Stimulated activated CD8-positive, alpha-beta memory T cell treated with anti-CD3 and anti-CD28 coated beads, Interleukin-12 subunit alpha, Interleukin-12 subunit beta, amount 100 ng/mL, for 1 hour (primary cell): ENCODE measurements around the gene AP2B1.
A peak's percentile ranks its signal among the peaks of the same experiment; 100 is the strongest.

Experiments
- DNase-seq: peaks from one replicate; pipeline ENCODE4 v3.0.0-alpha.2; 2020; ENCODE audit warnings: low read depth

Gene AP2B1

DNA sequence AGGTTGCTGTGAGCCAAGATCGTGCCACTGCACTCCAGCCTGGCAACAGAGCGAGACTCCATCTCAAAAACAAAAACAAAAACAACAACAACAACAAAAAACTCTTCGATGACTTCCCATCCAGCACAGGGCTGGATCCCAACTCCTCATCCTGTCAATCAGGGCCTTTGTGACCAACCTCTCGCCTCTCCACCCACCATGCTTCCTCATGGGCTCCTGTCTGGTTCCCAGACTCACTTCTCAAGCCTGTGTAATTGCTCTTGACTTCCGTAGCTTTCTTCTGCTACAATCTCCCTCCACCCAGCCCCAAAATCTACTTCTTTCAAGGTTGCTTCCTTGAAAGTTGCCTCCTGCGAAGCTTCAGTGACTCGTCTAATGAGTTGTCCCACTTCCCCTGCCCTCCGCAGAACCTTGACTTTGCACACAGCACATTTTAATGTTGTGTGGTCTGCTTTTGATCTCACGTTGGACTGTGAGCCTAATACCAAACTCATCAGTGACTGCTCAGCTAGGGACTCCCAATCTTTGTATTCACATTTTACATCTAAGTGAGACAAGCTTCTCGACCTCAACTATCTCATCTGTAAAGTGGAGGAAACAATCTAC lies 143.4 kb downstream of the AP2B1 start:
- no peak for DNase-seq

DNA sequence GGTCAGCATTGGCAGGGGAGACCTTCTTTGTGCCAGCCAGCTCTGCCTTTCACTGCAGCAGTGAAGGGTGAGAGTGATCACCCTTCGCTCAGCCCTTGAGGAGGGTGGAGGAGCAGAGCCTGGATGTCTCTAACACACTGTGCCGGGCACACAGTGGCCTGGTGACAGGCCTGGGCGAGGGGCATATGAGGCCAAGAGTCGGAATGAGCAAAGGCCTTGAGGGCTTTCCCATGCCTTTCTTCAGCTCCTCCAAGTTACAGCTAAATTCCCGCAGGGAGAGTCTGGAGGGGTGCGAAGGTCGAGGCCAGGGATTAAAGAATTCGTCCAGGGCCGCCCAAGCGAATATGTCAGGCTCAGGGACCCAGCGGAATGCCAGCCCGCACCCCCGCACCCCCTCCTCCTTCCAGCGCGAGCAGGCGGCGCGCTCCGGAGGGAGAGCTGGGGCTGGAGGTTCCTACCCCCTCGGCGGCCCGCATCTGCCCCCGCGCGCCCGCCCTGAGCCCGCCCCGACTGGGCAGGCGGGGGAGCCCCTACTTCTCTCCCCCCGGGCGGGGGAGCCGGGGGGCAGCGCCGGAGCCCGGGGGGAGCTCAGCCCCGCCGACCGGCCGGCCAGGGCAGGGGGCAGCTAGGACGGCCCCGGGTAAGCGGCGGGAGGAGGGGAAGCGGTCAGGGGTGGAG lies 144.3 kb downstream of the AP2B1 start, which contains the start of gene RASL10B:
TSS of gene RASL10B (plus strand) at position 401 of the 678 bp plus-strand sequence. CDS start 3,546 bp downstream, outside the sequence.
- DNase-seq, result peak; percentile 7

DNA sequence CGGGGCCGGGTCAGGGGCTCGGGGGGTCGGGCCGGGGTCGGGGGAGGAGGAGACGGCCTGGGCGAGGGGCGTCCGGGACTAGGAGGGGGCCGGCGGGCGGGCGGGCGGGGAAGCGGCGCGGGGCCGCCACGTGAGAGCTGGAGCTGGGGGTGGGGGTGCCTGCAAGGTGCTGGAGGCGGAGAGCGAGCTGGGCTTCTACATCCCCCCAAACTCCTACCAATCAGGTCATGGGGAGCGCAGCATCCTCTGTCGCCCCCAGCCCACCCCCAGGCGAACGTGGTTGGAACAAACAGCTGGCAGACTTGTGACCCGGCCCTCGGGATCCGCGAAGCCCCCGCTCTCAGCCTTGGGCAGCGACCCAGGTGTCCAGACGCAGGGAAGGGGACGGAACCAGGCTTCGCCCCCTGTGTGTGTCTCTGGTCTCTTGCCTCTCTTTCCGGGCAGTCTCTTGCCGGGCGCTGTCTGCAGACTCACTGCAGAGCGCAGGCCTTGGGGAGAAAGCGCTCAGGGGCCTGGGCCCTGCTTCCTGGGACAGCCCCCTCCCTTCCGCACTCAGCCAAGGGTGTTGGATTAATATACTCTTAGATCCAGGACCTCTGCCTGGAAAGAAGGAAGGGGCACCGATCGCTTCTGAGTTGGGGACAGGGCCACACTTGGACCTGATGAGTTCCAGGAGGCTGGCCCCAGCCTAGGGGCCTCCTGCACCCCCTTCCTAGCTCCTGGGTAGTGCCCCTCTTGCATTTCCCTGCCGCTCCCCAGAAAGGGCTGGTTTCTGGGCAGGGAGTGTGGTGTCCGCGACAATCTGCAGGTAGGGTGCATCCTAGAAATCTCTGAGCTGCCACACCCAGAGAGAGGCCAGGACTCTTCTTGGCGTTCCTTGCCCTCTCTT lies 145.0 kb downstream of the AP2B1 start:
- DNase-seq, result no peak

DNA sequence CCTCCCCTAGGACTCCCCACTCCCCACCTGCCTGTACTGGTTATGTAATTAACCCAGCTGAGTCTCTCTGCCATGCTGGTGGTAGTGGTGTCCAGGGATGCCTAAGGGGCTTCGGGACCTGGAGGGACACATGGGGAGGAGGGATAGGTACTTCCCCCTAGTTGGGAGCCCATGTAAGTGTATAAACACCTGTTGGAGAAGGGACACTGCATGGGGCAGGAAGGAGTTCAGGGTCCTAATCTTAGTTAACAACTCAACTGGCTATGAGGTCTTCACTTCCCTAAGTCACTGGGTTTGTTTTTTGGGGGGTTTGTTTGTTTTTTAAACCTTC lies 145.6 kb downstream of the AP2B1 start:
- DNase-seq, result no peak

DNA sequence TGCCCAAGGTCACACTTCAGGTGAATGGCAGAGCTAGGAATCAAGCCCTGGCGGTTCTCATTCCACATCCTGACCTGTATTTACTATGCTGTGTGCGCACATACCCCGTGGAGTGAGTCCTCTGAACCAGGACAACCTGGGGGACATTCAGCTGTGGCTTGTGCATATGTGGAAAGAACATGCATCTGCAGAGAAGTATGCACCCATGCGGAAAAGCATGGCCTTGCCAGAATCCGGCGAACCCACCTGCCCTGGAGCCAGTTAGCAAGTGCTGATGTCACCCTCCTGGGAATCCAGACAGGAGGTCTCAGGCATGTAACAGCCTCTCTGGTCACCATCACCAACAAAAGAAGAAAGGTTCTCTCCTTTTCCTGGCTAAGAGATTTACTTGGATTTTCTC lies 146.2 kb downstream of the AP2B1 start:
- no peak for DNase-seq

- no peak for DNase-seq
Measured at GRCh38 chr17:35734396-35734795, 147.3 kb downstream of the AP2B1 start.

- DNase-seq, result no peak
Measured at GRCh38 chr17:35735036-35735805, 148.1 kb downstream of the AP2B1 start.

DNA sequence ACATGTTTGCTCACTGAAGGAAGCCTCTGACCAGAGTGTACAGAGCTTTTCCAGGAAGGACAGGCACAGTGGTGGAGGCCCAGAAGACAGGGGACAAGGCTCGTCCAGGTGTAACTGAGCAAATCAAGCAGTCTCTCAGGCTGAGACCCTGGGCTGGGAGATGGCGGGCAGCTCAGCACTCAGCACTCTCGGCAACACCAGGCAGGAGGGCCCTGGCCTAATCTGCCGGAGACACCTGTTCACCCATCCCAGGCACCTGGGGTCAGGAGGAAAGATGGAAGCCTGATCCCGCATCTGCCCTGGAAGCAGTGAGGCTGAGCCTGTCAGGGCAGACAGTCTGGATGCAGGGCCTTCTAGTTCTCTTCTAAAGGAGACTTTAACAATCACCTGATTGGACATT lies 149.1 kb downstream of the AP2B1 start:
- no peak for DNase-seq

- DNase-seq, result no peak
Measured at GRCh38 chr17:35738519-35739133, 151.5 kb downstream of the AP2B1 start.

GRCh38 chr17:35740216-35740615 lies 153.1 kb downstream of the AP2B1 start:
- no peak for DNase-seq

DNA sequence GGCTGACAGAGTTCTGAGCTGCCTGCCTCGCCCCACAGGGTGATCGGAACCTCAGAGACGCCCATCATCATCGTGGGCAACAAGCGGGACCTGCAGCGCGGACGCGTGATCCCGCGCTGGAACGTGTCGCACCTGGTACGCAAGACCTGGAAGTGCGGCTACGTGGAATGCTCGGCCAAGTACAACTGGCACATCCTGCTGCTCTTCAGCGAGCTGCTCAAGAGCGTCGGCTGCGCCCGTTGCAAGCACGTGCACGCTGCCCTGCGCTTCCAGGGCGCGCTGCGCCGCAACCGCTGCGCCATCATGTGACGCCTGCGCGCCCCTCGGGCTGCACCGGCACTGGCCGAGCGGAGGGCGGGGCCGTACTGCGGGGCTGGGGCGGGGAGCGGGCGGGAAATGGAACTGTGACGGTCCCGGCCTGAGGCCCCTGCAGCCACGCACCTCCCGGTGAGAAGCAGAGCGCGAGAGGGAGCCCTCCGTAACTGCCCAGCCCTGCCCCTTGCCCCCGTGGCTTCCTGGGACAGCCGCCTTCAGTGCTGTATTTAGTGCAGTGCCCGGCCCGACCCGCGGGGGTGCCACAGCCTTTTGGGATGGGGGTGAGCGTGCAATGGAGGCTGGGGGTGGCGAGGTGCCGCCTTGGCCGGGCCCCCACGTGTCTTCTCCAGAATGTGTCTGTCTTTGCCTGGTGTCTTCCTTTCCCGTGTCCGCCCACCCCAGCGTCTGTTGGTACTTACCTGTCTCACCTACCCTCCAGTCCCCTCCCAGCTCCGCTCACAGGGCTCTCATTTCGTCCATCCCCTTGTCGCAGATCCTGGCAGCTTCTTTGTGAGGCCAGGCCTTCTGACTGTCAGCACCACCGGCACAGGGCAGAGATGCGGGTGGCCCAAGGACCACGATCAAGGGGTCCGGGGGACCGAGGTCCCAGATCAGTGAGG lies 154.1 kb downstream of the AP2B1 start:
- DNase-seq, result no peak

GRCh38 chr17:35742496-35742895 lies 155.4 kb downstream of the AP2B1 start:
- no peak for DNase-seq

GRCh38 chr17:35742896-35743477 lies 155.9 kb downstream of the AP2B1 start:
- no peak for DNase-seq

DNA sequence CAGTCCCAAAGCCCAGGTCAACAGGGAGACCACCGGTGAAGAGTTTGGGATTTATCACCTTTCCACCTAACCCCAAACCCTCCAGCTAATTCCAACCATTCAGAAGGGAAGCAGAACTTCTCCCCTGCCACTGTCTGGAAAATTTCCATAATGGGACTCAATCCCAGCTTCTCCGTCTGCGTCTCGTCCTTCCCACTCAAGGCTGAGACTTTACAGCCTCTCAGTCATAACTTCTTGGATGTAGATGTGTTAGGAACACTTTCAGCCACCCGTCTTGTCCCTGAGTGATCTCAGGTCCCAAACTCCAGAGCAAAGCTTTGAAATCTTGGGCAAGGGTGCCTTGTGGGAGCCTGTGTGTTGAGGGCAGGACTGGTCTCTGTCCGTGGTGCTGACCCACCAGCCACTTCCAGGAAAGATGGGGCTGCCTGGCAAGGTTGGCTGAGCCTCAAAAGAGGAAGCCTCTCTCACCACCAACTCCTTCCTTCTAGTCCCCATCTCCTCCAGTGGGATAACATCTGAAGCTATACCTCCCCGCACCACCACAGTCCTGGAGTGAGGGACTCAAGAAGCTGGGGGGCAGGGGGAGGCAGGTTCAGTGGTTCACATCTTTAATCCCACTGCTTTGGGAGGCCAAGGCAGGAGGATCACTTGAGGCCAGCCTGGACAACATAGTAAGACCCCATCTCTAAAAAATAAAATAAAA lies 156.7 kb downstream of the AP2B1 start:
- DNase-seq, result no peak

DNA sequence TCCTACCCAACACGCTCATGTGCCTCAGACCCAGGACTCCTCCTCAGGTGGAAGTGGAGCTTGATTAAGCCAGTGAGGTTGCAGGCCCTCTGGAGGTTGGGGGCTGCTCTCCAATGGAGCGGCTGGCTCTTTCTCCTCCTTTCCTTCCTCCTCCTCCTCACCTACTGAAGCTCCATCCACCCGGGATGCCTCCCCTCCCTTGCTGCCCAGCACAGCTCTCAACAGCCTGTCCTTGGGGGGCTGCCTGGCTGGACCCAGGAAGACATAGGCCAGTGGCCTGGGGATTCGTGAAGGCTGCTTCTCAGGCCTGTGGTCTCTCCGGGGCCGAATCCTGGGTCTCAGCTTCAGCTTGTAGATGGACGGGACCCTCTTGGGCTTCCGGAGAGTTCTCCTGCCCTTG lies 157.7 kb downstream of the AP2B1 start:
- DNase-seq, result no peak

DNA sequence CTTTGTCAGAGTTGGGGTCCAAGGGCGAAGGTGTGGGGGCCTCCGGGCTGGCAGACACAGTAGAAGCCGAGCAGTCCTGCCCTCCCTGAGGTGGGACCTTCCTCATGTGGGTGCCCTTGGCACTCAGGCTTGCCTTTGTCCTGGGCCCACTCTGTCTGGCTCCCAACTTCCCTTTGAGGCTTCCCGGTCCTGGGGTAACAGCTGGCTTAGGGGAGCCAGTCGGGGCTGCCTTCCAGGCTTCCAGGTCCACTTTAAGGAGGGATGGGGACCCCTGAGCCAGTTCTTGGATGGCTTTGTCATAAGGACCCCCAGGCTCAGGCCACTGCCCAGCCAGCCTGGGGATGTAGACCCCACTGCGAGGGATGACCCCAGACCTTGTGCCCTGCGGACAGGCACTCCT lies 158.1 kb downstream of the AP2B1 start:
- DNase-seq, result no peak

- DNase-seq, result no peak
Measured at GRCh38 chr17:35745749-35746320, 158.7 kb downstream of the AP2B1 start.

DNA sequence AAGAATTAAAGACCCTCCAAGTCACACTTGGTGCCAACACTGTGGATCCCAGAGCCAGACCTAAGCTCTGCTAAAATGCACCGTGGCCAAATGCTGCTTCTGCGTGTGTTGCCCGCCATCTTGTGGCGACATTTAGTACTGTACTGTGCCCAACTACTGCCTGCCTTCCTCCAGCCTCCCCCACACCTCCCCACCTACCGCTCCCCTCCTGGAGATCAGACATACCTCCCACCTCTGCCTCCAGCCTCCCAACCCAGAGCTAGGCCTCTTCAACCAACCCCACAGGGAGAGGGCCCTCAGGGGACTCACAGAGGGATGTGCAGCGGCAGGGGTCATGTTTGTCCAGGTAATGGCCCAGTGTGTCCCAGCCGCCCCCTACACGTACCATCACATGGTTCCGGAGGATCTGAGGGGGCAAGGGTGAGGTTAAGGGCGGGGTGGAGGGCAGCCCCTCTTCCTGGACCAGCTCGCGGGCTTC lies 160.5 kb downstream of the AP2B1 start:
- DNase-seq, result peak; percentile 60

DNA sequence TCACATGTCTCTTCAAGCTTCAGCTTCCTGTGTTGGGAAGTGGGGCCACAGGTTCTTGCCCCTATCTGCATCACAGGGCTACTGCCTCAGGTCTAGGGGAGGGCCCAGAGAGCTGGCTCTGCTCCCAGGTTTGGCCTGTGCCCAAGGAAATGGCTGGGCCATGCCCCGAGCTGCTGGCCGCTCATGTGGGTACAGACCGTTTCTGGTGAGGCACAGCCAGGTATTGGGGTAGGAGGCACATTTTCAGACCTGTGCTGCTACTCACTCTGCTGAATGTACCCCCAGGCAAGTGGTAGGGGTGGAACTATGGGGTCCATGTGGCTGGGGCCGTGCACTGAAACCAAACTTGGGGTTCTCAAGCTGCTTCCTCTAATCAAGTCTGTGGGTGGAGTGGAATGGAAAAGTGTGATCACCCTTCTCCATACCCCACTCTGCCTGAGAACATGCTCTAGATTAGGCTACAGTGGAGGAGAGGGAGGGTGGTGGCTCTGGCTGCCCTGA lies 161.3 kb downstream of the AP2B1 start:
- no peak for DNase-seq
